GM18873 (cell line): ENCODE measurements around the gene CLIC6.
"Not testable (repeated sequence)": the region's sequence is repeated elsewhere in the genome, so short reads cannot be mapped to it uniquely, and the experiment has no call there.

Experiments used
- ATAC-seq: cut with Tn5 transposase; IDR thresholded peaks from one replicate; pipeline ENCODE4 v1.9.1; 2021; ENCODE audit warnings: mild to moderate bottlenecking, moderate library complexity, moderate number of reproducible peaks; ENCODE audit not compliant: unreplicated experiment, low FRiP score

Gene CLIC6

DNA sequence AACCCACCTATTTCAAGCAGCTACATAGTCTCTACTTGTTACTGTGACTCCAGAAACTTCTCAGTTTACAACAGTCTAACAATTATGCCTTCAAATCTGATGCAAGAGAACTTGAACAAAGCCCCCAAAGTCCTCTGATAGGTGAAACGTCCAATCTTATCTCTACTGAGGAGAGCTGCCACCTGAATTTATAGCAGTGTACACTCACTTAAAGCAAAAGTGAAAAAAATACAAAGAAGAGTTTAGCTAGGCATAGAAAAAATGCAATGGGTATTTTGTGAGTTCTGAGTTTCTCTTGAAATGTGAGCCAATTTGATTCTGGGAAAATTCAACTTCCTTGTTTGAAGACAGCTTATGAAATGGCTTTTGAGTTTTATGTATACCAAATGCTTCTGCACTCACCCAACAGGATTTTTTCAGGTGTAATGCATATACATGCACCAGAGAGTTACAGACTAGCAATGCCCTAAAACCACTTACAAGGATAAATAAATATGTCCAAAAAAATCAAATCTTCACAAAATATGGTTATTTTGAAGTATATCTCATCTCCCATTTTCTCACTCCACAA, 17.8 kb upstream of the CLIC6 start:
- ATAC-seq, result no peak

DNA sequence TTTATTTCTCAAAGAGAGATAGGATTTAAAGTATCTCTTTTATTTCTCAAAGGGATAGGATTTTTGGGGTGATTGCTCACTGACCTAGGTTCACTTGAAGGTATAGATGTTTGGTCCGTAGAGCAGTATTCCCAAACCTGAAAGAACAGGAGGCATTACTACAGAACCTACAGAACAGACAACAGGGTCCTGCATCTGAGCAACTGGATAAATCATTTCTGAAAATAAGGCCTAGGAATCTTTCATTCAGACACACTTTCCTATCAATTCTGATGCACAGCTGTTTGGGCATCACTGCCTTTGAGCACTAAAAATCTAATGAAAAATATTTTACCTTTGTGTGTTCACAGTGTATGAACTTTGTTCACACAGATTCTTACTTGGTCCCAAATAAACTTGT, 17.2 kb upstream of the CLIC6 start:
- ATAC-seq, result no peak

DNA sequence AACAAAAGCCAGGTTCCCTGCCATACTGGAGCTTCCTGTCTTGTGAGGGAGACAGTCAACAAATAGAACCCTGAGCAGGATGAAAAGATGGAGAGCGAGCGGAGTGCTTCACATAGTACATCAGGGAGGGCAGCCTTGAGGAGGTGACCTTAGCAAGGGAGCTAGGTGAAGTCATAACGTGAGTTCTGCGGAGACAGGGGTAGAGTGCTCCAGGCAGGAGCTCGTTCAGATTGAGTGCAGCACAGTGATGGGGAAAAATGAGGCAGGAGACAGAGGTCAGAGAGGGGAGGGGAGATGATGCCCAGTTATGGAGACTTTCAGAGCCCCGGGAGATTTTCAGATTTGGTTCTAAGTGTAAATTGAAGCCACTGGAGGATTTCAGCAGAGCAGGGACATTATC, 15.3 kb upstream of the CLIC6 start:
- ATAC-seq, result no peak

DNA sequence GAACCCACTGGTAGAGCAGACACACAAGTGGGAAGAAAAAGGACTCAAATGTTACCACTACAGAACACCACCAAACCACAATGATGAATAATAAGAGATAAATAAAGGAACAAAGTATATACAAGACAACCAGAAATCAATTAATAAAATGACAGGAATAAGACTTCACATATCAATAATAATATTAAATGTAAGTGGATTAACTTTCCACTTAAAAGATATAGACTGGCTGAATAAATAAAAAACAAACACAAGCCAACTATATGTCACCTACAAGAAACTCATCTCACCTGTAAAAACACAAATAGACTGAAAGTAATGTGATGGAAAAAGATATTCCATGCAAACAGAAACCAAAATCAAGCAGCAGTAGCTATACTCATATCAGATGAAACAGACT, 6.9 kb upstream of the CLIC6 start:
- no peak for ATAC-seq

DNA sequence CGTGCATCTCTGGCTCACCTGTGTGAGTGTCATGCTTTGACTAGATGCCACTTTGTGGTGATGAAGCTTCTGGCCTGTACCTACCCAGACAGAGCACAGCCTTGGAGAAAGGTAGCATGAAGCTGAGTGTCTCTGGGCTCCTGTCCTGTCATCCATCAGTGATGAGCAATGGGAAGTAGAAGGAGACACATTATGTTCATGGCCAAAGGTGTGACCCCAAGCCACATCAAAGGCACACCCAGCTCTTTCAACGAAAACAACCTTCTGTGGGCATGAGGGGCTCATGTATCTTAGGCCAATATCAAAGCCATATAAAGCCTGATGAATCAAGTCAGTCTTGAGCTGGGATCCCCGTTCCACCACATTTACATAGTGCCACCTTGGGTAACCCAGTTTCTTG, 1.0 kb upstream of the CLIC6 start:
- ATAC-seq, result no peak

DNA sequence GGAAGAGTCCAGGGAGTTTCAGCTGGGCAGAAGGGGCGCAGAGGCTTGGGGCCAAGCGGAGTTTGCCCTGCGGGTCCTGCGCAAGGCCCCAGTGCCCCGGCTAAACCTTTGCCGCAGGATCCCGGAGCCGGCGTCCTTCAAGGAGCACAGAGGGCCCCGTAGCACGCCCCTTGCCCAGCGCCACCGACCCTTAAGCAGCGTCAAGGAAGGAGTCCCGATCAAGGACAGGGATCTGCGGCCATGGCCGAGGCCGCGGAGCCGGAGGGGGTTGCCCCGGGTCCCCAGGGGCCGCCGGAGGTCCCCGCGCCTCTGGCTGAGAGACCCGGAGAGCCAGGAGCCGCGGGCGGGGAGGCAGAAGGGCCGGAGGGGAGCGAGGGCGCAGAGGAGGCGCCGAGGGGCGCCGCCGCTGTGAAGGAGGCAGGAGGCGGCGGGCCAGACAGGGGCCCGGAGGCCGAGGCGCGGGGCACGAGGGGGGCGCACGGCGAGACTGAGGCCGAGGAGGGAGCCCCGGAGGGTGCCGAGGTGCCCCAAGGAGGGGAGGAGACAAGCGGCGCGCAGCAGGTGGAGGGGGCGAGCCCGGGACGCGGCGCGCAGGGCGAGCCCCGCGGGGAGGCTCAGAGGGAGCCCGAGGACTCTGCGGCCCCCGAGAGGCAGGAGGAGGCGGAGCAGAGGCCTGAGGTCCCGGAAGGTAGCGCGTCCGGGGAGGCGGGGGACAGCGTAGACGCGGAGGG, 520 bp downstream of the CLIC6 start:
- no peak for ATAC-seq

DNA sequence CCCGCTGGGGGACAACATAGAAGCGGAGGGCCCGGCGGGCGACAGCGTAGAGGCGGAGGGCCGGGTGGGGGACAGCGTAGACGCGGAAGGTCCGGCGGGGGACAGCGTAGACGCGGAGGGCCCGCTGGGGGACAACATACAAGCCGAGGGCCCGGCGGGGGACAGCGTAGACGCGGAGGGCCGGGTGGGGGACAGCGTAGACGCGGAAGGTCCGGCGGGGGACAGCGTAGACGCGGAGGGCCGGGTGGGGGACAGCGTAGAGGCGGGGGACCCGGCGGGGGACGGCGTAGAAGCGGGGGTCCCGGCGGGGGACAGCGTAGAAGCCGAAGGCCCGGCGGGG, 1.1 kb downstream of the CLIC6 start:
- ATAC-seq, result not testable (repeated sequence)

DNA sequence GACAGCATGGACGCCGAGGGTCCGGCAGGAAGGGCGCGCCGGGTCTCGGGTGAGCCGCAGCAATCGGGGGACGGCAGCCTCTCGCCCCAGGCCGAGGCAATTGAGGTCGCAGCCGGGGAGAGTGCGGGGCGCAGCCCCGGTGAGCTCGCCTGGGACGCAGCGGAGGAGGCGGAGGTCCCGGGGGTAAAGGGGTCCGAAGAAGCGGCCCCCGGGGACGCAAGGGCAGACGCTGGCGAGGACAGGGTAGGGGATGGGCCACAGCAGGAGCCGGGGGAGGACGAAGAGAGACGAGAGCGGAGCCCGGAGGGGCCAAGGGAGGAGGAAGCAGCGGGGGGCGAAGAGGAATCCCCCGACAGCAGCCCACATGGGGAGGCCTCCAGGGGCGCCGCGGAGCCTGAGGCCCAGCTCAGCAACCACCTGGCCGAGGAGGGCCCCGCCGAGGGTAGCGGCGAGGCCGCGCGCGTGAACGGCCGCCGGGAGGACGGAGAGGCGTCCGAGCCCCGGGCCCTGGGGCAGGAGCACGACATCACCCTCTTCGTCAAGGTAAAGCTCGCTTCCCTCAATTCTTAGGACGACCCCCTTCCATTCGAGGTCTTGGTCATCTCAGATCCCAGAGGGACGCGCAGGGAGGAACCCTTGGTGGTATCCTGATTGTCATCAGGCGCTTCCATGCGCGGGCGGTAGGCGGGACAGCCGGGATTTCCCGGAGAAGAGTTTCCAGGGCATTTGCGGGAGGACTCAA, 1.6 kb downstream of the CLIC6 start:
- ATAC-seq, result no peak

DNA sequence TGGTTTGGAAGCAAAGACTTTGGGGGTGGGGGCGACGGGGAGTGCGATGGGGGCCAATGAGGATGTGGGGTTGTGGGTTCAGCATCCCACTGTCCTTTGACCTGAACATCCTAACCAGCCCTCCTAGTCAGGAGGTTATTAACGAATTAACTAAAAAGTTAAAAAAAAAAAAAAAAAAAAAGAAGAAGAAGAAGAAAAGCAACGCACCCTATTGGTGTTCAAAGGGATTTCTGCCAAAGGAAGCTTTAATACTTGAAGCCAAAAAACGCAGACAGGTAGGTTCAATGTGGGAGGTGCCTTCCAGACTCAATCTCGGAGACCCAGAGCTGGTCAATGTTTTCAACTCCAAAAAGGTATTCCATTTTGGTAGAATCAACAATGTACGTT, 2.2 kb downstream of the CLIC6 start:
- no peak for ATAC-seq

DNA sequence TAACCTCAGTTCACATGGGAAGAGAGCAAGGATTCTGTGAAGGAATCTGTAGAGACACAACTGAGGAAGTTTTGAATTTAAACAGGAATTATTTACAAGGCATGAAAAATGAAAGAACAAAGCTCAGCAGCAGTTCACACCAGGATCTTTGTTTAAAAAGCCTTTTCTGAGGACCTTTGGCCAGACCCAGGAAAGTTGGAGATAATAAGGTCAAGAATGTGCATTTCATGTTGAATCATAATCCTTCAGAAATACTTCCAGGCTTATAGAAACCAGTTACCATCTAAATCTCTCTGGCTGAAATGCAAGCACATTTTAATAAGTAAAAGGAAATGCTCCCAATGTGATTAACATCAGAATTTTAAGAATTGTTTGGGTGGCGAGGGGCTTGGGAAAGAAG, 2.7 kb downstream of the CLIC6 start:
- ATAC-seq, result no peak

DNA sequence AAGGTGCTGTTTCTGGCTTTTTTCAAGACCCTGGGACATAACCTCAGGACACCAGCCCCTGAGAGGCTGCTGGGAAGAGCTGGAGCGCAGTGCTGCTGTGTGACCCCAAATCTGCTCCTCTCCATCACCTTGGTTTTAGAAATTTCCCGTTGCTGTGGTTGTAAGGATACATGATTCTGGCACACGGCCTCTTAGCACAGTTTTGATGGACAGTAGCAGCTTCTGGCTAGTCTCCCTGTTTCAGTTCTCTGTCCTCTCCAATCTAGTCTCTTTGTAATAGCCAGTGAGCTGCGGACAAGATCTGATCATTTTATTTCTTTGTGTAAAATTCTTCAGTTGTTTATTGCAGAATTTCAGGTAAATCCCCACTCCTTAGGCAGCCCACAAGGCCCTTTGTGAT, 3.1 kb downstream of the CLIC6 start:
- ATAC-seq, result no peak

DNA sequence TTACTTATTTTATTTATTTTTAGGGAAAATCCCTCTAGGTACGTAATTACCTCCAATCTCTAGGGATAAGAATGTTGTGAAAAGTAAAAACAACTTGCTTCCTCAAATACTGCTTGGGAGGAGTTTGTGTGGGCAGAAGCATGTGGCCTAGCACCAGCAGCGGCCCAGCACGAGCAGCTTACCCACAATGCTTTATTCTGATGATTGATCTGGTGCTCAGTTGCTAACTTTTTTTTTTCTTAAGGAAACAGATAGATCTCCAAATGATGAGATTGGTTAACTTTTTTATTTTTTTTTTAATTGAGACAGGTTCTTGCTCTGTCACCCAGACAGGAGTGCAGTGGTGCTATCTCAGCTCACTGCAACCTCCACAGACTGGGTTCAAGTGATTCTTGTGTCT, 4.2 kb downstream of the CLIC6 start:
- no peak for ATAC-seq

DNA sequence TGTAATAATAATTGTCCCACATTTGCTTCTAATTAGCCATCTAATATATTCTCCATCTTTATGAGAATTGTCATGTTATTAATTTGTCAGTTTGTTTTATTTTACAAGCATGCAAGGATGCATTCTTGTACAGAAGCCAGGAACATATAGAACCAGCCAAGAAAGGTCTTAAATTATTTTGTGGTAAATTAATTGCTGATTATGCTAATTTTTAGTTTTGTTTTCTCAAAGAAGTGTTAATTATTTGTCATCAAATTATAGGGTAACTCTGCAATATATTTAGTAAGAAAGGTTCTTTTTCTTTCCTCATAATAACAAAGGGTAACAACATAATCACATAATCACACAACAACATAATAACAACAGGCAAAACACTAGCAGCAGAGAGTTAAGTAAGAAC, 5.7 kb downstream of the CLIC6 start:
- ATAC-seq, result no peak

DNA sequence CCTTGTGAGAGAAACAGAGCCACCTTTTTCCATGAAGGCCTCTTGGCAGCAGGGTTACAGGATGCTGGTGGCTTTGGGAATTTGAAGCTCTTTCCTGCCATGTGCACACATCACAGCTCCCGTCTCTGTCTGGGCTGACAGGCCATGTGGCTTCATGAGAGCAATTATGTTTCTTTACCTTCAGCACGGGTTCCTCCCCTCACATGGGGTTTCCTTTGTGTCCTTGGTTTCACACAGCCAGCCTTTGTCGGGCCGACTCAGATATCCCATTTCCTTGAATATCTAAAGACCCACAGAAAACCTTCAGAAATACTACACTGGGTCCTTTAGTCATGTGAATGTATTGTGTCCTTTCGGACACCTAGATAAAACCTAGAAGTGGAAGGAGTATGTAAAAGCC, 7.1 kb downstream of the CLIC6 start:
- no peak for ATAC-seq

DNA sequence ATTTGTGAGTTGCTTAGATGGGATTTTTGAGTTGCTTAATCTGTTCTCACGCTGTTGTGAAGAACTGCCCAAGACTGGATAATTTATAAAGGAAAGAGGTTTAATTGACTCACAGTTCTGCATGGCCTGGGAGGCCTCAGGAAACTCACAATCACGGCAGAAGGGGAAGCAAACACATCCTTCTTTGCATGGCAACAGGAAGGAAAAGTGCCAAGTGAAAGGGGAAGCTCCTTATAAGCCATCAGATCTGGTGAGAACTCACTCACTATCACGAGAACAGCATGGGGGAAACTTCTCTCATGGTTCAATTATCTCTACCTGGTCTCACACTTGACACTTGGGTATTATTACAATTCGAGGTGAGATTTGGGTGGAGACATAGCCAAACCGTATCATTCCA, 10.3 kb downstream of the CLIC6 start:
- ATAC-seq, result no peak

DNA sequence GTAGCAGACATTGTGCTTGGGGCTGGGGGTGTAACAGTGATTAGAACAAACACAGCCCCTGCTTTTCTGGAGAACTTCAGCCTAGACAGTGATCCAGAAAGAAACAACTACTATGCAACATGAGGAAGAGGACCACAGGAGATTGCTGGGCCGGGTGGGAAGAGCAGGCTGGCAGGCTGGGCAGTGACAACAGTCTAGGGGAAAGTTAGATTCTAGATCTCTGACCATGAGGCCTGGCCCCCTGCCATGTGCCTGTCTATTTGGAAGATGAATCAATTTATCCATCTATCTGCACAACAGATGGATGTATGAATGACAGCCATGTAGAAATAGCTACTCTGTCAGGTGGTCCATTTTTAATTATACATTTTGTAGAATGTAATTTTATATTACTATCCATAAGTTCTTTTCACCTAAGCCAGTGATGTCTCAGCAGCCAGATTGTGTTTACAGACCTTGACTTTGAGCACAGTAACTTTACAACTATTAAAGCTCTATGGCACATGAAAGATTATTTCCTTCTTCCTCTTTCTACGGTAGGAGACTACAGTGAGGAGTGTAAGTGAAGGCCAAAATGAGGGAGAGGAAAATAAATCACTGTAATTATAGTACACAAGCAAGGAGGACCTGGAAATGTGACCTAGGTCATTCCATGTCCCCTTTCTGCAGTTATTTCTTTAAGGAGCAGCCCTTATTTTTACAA, 15.5 kb downstream of the CLIC6 start:
- no peak for ATAC-seq

DNA sequence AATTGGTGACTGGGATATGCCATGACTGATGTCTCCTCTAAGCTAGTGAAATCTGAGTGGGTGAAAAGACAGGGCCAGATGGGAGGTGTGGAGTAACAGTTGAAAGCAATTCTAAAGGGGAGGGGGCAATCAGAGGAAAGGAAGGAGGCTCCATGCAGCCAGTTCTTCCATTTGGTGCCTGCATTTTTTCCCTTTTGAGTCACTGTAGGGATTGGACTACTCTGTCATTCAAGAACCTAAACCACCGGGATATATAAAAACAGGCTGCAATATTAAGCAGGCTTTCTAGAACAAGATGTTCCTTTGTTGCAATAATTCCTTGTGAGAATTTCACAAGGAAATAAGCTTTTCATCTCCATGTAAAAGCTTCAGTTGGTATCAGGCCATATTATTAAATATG, 18.3 kb downstream of the CLIC6 start:
- ATAC-seq, result no peak

DNA sequence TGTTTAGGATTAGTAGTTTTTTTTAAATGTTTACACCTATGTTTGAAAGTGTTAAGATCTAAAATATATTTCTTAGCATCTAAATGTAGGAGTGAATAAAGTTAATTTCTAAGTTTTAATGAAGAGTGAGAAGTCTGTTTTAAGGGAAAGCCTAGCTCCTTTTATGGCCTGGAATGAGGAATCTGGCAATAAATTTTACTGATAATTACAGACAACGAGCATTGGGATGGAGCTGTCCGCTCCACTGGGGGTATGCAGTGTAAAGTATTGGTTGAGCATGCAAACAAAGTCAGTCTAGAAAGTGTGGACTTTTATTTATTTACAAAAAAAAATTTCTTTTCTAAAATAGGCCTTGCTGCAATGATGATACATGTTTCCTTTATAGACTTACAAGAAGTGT, 19.0 kb downstream of the CLIC6 start:
- no peak for ATAC-seq

DNA sequence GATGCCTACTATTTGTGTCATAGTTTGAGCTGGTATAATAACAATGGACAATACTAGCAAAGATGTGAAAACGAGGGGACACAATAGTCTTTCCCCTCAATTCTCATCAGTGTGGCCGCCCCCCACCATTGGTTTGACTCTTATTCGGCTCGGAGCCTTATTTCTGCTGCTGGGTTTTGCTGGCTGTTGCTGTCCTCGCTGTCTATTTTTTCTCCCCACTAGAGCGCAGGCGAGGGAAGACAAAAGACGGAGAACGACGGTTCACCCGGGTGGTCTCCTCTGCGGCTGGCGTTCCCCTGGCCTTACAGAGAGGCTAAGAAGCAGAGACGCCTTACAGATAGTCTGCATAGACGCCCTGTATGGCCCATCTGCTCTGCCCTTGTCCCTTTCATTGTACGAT, 19.4 kb downstream of the CLIC6 start:
- ATAC-seq, result no peak

DNA sequence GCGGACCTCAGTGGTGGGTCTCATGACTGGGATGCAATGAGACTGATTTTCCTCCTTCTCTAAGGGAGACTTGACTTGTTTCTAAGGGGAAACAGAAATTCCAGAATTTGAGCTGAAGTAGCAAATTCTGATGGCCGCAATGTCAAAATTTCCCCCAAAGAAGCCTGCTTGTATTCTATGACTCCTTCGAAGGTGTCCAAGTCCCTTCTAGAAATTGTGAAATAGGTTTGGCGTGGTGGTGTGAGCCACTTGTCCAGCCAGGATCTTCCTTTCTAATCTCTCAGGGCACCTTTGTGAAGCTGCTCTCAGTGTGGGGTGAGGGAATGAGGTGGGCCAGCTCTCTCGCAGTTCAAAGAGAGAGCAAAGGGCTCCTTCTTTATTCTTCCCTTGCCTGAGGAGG, 19.9 kb downstream of the CLIC6 start:
- no peak for ATAC-seq

DNA sequence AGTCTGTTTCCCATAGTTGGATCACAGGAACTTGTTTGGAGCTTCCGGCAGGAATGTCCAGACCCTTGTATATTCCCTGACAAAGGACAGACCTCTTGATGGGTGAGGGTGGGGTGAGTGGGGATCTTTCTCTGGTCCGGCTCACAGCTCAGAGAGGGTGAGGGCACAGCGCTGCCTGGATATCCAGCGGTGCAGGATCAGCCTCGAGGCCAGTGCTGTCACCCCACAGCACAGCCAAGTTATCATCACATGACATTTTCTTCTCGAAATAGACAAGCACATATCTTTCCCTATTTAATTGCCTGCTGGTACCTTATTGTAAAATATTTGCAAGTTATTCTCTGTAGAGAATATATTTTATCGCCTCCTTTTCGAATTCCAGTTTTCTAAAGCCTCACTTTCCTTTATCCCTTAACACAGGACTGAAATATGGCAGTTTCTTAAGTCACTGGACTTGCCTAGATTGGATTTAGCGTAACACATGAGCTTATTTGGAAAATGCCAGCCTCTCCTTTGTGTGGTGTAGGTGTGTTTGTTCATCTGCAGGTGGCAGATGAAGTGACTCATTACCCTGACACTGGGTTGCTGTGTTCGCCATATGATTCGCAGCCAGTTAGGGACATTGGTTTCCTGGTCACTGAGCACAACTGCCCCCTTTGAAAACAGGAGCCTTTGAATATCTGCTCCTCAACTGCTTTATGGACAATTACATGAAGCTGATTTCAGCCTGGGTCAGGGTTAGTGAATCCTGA, 21.4 kb downstream of the CLIC6 start:
- no peak for ATAC-seq
